SW 1271 (cell line): ENCODE measurements around the gene CCSER1.
"Not testable (repeated sequence)": the region's sequence is repeated elsewhere in the genome, so short reads cannot be mapped to it uniquely, and the experiment has no call there.

Source experiments
- DNase-seq, 2 experiments: peaks; one replicate each; lab custom pipeline; 2025; lab: John Stamatoyannopoulos, UW

CCSER1 gene

DNA sequence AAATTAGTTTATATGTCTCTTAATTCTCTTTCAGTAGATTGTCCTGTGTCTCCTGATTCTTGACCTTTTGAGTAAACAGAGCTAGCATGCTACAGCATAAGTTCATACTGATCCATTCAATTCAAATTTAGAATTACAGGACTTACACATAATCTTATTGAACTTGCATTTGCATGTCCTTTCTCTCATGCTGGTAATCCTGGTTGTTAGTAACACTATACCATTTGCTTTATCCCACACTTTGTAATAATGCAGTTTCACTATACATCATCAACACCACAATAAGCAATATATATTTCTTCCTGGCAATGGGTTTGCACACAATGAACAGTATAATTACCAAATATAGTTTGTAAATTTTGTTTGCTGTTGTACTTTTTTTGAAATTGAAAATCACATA, 1239.4 kb downstream of the CCSER1 start:
- DNase-seq = no peak

DNA sequence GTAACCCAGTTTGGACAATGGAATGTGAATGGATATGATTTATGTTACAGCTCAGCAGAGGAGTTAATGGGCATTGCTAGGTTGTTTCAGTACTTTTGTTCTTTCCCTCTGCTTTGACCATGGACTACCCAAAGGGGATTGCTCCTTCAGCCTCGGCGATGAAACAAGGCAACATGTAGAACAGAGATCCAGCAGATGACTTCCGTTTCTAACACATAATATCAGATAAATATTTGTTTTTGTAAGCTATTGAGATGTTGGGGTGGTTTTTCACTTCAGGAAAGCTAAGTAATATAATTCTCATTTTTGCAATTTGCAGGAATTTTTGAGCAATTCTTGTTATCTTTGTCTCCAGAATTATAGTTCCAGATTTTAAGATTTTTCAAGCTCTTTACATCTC, 1241.9 kb downstream of the CCSER1 start:
- DNase-seq = no peak

GRCh38 chr4:91373546-91373945, 1246.4 kb downstream of the CCSER1 start:
- no peak for DNase-seq

DNA sequence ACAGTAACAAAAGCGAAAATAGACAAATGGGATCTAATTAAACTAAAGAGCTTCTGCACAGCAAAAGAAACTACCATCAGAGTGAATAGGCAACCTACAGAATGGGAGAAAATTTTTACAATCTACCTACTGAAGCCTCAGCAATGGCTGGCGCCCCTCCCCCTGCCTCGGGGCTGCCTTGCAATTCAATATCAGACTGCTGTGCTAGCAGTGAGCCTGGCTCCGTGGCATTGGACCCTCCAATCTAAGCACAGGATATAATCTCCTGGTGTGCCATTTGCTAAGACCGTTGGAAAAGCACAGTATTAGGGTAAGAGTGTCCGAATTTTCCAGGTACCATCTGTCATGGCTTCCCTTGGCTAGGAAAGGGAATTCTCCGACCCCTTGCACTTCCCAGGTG, 1278.2 kb downstream of the CCSER1 start:
- not testable (repeated sequence) for DNase-seq

GRCh38 chr4:91422011-91422410, 1294.8 kb downstream of the CCSER1 start:
- no peak for DNase-seq

GRCh38 chr4:91426725-91427124, 1299.5 kb downstream of the CCSER1 start:
- DNase-seq = no peak

DNA sequence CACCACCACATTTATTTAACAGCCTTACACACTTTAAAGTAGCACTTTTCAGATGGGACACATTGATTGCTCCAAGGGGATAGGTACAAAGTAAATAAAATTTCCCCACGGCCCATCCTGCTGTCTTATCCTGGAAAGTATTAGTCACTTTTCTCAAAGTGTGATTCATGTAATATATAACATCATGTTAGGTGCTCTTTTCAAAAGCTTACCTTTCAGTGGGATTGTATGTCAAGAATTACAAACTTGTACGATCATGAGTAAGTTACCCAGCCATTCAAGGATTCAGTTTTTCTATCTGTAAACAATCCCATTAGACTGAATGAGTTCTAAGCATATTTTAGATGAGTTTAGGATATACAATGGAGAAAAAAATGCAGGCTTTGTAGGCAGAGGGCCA, 1300.0 kb downstream of the CCSER1 start:
- no peak for DNase-seq

DNA sequence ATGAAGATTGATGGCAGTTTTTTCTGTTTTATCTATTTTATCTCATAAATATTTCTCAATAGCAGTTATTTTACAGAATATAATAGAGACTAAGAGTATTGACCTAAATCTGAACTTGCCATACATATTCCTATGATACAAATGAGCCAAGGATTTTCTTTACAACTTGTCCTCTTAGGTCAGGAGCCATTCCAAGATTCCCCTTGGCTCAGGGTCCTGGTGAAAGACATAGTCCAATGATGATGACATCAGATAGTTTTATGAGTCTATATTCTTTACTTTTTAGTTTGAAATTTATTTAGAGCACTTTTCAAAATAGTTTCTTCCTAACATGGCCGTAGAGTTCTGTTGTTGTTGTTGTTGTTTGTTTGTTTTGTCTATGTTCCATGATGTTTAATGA, 1307.4 kb downstream of the CCSER1 start:
- DNase-seq = no peak

DNA sequence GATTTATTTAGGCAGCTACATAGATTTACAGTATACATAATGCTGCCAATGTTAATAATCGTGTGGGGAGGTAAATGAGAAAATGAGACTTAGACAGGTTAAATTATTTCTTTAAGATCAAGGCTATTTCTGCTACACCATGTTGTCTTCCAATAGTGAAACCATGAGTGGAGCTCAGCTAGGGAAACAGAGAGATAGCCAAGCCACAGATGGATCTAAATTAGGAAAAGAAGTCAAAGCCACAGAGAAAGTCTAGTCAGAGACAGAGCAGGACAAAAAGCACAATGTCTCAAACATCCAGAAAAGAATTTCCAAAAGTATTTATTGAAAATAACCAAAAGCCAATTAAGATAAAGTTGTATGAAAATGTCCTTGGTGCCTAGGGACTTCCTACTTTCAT, 1309.4 kb downstream of the CCSER1 start:
- DNase-seq = no peak

GRCh38 chr4:91447168-91447567, 1320.0 kb downstream of the CCSER1 start:
- DNase-seq = no peak

GRCh38 chr4:91448668-91449330, 1321.6 kb downstream of the CCSER1 start:
- no peak for DNase-seq

DNA sequence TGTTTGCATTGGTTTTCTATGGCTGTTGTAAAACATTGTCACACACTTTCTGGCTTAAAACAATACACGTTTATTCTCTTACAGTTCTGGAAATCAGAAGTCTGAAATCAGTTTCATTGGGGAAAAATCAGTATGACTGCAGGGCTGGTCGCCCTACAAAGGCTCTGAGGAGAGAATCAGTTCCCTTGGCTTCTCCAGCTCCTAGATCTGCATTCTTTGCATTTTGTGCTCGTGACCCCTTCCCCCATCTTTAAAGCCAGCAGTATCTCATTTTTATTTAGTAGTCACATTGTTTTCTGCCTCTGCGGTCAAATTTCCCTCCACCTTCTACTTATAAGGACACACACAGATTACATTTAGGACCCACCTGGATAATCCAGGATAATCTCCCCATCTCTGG, 1326.9 kb downstream of the CCSER1 start:
- DNase-seq = no peak

- DNase-seq = not testable (repeated sequence)
Measured at GRCh38 chr4:91462566-91462965, 1335.4 kb downstream of the CCSER1 start.

DNA sequence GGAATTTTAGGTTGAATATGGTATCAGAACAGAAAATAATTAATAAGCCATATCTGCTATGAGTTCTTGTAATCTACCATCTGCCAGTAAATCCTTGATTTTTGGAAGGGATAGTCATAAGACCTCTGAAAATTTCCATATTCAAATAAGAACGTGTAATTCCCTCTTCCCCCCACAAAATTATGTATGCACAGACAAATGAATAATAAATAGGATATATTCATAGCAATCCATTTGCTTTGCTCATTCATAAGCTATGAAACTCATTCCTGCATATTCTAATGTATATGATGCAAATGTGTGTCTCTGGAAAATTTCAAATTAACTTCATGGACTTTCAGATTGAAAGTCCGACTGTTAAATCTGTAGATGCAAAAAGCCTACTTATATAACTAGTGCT, 1343.5 kb downstream of the CCSER1 start:
- DNase-seq = no peak

- DNase-seq = no peak
Measured at GRCh38 chr4:91471280-91471679, 1344.1 kb downstream of the CCSER1 start.

DNA sequence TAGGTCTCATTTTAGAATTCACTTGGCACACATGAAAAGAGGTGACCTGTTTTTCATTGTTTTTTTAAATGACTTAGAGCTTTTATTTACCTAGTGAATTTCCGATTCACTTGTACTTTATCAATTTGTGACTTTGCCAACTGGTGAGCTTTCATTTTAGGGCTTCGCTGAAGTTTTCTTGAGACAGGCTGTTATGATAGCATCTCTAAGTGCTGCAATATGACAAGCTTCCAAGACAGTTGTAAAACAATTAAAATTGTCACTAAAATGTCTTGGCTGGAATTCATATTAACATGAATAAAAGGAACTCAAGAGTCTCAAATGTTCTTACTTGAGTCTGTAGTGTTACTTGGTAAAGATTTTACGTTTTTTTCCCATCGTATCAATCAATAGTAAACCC, 1344.9 kb downstream of the CCSER1 start:
- no peak for DNase-seq

GRCh38 chr4:91485415-91485814, 1358.2 kb downstream of the CCSER1 start:
- DNase-seq = no peak

GRCh38 chr4:91488946-91489345, 1361.8 kb downstream of the CCSER1 start:
- no peak for DNase-seq

DNA sequence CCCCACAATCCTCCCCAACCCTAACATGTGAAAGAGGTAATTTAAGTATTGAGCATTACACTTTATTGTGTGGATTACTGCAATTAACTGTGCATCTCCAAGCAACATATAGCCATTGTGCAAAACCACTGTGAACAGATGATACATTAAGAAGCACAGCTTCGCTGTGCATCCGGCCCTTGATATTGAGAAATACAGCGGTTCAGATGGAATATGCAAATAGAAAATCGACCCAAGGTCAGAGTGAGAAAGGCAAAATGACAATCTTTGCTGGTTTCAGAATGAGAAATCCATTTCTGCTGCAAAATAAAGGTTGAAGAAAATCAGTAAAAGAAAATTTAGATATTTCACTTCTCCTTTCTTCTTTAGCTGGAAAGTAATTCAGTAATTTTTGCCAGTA, 1370.7 kb downstream of the CCSER1 start:
- DNase-seq = no peak

GRCh38 chr4:91502365-91502764, 1375.2 kb downstream of the CCSER1 start:
- DNase-seq = no peak

DNA sequence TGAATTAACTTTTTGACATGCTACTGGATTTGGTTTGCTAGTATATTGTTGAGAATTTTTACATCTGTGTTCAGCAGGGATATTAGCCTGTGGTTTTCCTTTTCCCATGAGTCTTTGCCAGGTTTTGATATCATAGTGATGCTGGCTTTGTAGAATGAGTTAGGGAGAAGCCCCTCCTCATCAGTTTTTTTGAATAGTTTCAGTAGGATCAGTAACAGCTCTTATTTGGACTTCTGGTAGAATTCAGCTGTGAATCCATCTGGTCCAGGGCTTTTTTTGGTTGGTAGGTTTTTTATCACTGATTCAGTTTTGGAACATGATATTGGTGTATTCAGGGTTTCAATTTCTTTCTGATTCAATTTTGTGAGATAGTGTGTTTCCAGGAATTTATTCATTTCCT, 1386.1 kb downstream of the CCSER1 start:
- DNase-seq = no peak

DNA sequence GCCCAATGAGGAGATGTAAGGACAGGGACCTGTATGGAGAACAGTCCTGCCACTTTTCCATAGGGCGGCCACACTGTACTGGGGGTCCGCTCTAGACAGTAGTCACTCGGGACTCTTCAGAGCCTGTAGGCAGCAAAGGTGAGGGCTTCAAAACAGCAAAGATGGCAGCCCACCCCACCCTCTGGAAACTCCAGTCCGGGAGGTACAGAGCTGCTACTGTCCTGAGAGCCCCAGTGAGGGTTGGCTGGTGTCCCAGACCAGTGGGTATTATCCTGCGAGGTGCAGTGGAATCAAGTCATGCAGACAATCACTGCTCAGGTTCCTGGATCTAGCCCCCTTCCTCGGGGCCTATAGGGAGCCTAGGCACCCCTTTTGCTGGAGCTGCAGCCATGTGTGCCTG, 1392.0 kb downstream of the CCSER1 start:
- no peak for DNase-seq

GRCh38 chr4:91525621-91526020, 1398.4 kb downstream of the CCSER1 start:
- DNase-seq = no peak

DNA sequence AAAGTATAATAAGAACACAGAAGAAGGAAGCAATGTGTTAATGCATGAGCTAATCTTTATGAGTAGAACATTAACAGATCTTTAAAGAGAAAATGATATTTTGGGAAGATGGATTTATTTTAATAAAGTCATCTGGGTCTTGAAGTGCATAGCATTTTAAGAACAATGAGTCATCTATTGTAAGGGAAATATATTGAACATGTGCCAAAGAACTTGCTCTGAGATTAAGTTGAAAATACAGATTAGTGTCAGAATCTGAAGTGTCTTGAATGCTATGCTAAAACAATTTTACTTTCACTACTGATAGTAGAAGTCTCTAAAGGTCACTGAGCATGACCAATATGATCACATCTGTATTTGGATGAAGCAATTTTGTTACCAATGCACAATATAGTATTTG, 1399.9 kb downstream of the CCSER1 start:
- DNase-seq = no peak

DNA sequence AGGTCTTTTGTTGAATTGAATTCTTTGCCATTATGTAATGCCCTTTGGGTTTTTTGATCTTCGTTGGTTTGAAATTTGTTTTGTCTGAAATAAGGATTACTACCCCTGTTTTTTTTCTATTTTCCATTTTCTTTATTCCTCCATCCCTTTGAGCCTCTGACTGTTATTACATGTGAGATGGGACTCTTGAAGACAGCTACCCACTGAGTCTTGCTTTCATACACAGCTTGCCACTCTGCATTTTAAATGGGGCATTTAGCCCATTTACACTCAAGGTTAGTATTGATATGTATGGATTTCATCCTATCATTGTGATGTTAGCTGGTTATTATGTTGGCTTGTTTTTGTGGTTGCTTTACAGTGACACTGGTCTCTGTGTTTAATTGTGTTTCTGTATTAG, 1440.4 kb downstream of the CCSER1 start:
- no peak for DNase-seq
